H1 (cell line): ENCODE results near the gene EEF1G. TPM values are rescaled to one million over a fixed set of nuclear protein-coding genes. Genes with fewer than 3 reads are reported as not detected.

Source experiments
- GABPA ChIP-seq: IDR thresholded peaks from 2 replicates; pipeline ENCODE4 v1.6.1; 2011; ENCODE audit warnings: mild to moderate bottlenecking, low read length, moderate library complexity, borderline replicate concordance; ENCODE audit not compliant: insufficient read depth
- KDM1A ChIP-seq: fragments of 200-600, 300-600 bp; sonication (generic); IDR thresholded peaks from 2 replicates; pipeline ENCODE4 v1.7.1; 2016; ENCODE audit warnings: mild to moderate bottlenecking, low read length, borderline replicate concordance
- KDM5A ChIP-seq: fragments of 200-600 bp; IDR thresholded peaks from 2 replicates; pipeline ENCODE4 v1.7.1; 2012; ENCODE audit warnings: mild to moderate bottlenecking, low read length, inconsistent platforms, mixed read lengths
- MAFK ChIP-seq: IDR thresholded peaks from 2 replicates; pipeline ENCODE4 v1.6.1; 2012; ENCODE audit warnings: low read depth, mild to moderate bottlenecking, improper control_type of control experiment, low read length
- POLR2A ChIP-seq, 2 experiments: IDR thresholded peaks; 1 replicate in 1 of 2; 2 replicates in 1 of 2; pipeline ENCODE4 v1.6.1; 2011; ENCODE audit warnings: low read depth in 2 of 2, low read length in 2 of 2, mild to moderate bottlenecking in 2 of 2; ENCODE audit errors: control extremely low read depth in 1 of 2
- POLR2AphosphoS5 ChIP-seq: IDR thresholded peaks from 2 replicates; pipeline ENCODE4 v1.6.1; 2011; ENCODE audit warnings: low read depth, low read length
- SIRT6 ChIP-seq: IDR thresholded peaks from one replicate; pipeline ENCODE4 v1.7.1; 2012; ENCODE audit warnings: low read length, inconsistent platforms
- SP4 ChIP-seq: IDR thresholded peaks from 2 replicates; pipeline ENCODE4 v1.6.1; 2012; ENCODE audit warnings: low read length, inconsistent platforms
- SRF ChIP-seq: IDR thresholded peaks from 2 replicates; pipeline ENCODE4 v1.6.1; 2011; ENCODE audit warnings: mild to moderate bottlenecking, low read depth, low read length, moderate library complexity
- SUZ12 ChIP-seq: fragments of 200-600 bp; sonication (generic); IDR thresholded peaks from 2 replicates; pipeline ENCODE4 v1.6.1; 2012; ENCODE audit warnings: mild to moderate bottlenecking, inconsistent platforms, low read length, moderate library complexity, mixed read lengths
- TAF1 ChIP-seq: IDR thresholded peaks from 2 replicates; pipeline ENCODE4 v1.6.1; 2011; ENCODE audit warnings: mild to moderate bottlenecking, low read depth, low read length
- TBP ChIP-seq: IDR thresholded peaks from 2 replicates; pipeline ENCODE4 v1.6.1; 2011; ENCODE audit warnings: low read depth, low read length, improper control_type of control experiment
- polyA plus RNA-seq, 7 experiments: library from polyadenylated mRNA; depleted of rRNA in 3 of 7; stranded (reverse) in 5 of 7; unstranded in 2 of 7; fragments of >200 nt in 5 of 7; fragments of 200-250 nt in 2 of 7; gene quantifications; 1 replicate in 5 of 7; 2 replicates in 1 of 7; 4 replicates in 1 of 7; pipeline versions ENCODE4 v1.2.1 to v1.2.3, GENCODE V29; 2011 to 2013; ENCODE audit warnings: missing spikeins in 2 of 7, mixed read lengths in 2 of 7
- total RNA-seq: library from RNA; stranded (reverse); fragmentation: NEBNext Ultra II Directional; extraction: Animal tissue kit (Norgen Biotek cat#: 25700); gene quantifications from 2 replicates; pipeline ENCODE4 v1.2.1, GENCODE V29; 2021
- TF ChIP-seq, protein P1 (sequence below): IDR thresholded peaks from 2 replicates; pipeline ENCODE4 v1.6.1; 2011; ENCODE audit warnings: low read length, improper control_type of control experiment
- TF ChIP-seq, protein P2 (sequence below): IDR thresholded peaks from 2 replicates; pipeline ENCODE4 v1.6.1; 2012; ENCODE audit warnings: inconsistent platforms

The EEF1G gene
- total and polyA plus RNA-seq, 2 of the 8 experiments (the other 6 are each of a cell fraction or from before 2014, with no cell fraction given): 1,627 to 1,996 TPM

DNA sequence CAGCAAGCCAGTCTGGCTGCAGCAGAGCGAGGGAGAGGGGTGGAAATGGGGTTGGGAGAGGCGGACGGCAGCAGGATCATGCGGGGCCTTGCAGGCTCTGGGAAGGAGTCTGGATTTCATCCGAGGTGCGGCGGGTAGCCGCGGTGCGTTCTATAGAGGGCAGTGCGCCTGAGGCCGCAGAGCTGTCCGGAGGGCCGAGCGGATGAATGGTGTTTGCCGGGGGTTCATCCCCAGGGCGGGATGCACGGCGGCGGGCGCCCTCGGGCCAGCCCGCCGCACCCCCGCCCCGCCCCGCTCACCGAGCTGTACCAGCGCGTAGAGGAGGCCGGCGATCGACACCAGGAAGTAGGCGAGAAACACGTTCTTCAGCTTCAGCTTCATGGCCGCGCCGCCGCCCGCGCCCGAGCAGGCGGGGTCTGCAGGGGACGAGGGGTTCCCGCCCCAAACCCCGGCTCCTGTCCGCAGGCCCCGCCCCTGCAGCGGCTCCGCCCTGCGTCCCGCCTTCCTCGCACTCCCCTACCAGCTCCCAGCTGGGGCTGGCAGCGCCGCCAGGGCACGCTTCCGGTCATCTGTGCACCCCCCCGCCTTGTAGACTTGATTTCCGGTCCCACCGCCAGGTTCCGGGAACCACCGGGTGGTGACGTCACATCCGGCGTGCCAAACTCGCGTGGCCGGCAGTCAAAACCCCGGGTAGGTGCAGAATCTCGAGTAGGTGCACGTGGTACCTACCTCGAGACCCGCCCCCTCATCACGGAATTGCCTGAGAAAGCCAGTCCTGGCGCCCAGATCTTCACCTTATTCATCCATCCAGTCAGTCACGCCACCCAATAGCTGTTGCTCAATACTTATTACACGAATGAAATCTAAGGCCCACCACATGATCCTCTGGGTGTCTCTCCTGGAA, 48.1 kb upstream of the EEF1G start, which contains the start of gene B3GAT3 (continued):
- TF ChIP-seq SIRT6: no peak
- no peak for TF ChIP-seq SUZ12
- TF ChIP-seq MAFK: no peak
- TF ChIP-seq SP4: peak; percentile 74; the same call in 1 of the 2 replicates
- TF ChIP-seq, protein P1, sequence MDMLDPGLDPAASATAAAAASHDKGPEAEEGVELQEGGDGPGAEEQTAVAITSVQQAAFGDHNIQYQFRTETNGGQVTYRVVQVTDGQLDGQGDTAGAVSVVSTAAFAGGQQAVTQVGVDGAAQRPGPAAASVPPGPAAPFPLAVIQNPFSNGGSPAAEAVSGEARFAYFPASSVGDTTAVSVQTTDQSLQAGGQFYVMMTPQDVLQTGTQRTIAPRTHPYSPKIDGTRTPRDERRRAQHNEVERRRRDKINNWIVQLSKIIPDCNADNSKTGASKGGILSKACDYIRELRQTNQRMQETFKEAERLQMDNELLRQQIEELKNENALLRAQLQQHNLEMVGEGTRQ: no peak; the same call in 1 of the 2 replicates
- TF ChIP-seq TBP: peak; percentile 50; the same call in 1 of the 2 replicates
- TF ChIP-seq KDM5A: no peak
- peak; percentile 87 for TF ChIP-seq POLR2AphosphoS5
- 0 out of 2 replicates have a peak, but pooled peaks have one; percentile 15 for TF ChIP-seq SRF
- TF ChIP-seq, protein P2, sequence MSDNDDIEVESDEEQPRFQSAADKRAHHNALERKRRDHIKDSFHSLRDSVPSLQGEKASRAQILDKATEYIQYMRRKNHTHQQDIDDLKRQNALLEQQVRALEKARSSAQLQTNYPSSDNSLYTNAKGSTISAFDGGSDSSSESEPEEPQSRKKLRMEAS: peak; percentile 93
- peak; percentile 81 for TF ChIP-seq TAF1
- TF ChIP-seq GABPA: peak; percentile 96
- no peak for TF ChIP-seq KDM1A
- TF ChIP-seq POLR2A (IDR thresholded peaks at IDR 0.05; ENCODE audit: control extremely low read depth in 1 of 2, low read depth in 2 of 2, low read length in 2 of 2): peak in 1 of 2 experiments; percentile 96; a peak in 2 of 3 replicates
